Neutrophil (primary cell): ENCODE measurements around the gene KDM1B.

ENCODE experiments used
- H3K27ac ChIP-seq: fragments of 200-600 bp; sonication (generic); 2 replicates; pipeline ENCODE4 v1.5.1; 2016; ENCODE audit warnings: mild to moderate bottlenecking, moderate library complexity
- H3K27me3 ChIP-seq: fragments of 200-600 bp; sonication (generic); 2 replicates; pipeline ENCODE4 v1.6.0; 2016; ENCODE audit warnings: mild to moderate bottlenecking
- H3K36me3 ChIP-seq: fragments of 200-600 bp; sonication (generic); 2 replicates; pipeline ENCODE4 v1.5.1; 2017
- H3K4me1 ChIP-seq, 2 experiments: fragments of 200-600 bp in 1 of 2; sonication (generic) in 1 of 2; 1 replicate in 1 of 2; 2 replicates in 1 of 2; pipeline versions ENCODE4 v1.5.1 to v1.6.1; 2013 to 2016; ENCODE audit warnings: low read depth in 1 of 2, low read length in 1 of 2, mild to moderate bottlenecking in 1 of 2, moderate library complexity in 1 of 2; ENCODE audit not compliant: control insufficient read depth in 1 of 2, insufficient read depth in 1 of 2
- H3K4me3 ChIP-seq, 2 experiments: fragments of 200-600 bp in 1 of 2; sonication (generic) in 1 of 2; 1 replicate in 1 of 2; 2 replicates in 1 of 2; pipeline ENCODE4 v1.5.1; 2013 to 2016; ENCODE audit warnings: low read depth in 1 of 2, low read length in 1 of 2, mild to moderate bottlenecking in 1 of 2, moderate library complexity in 1 of 2
- H3K9me3 ChIP-seq: fragments of 200-600 bp; sonication (generic); 2 replicates; pipeline ENCODE4 v1.5.1; 2016
- CTCF ChIP-seq: fragments of 200-600 bp; sonication (generic); IDR thresholded peaks from 2 replicates; pipeline ENCODE4 v1.5.1; 2016; ENCODE audit warnings: antibody characterized with exemption

KDM1B gene

GRCh38 chr6:18265787-18266522 is 110.7 kb downstream of the KDM1B start:
- H3K27ac ChIP-seq = no peak overlapping the region
- H3K36me3 ChIP-seq = no peaks in the 10 kb centered on the region
- peaks cover 14% of the 10 kb centered on the region in 2 experiments for H3K4me1 ChIP-seq
- H3K4me3 ChIP-seq = no peak overlapping the region
- no peak for TF ChIP-seq CTCF
- peaks cover 29% of the 10 kb centered on the region for H3K27me3 ChIP-seq
- H3K9me3 ChIP-seq = no peaks in the 10 kb centered on the region

DNA sequence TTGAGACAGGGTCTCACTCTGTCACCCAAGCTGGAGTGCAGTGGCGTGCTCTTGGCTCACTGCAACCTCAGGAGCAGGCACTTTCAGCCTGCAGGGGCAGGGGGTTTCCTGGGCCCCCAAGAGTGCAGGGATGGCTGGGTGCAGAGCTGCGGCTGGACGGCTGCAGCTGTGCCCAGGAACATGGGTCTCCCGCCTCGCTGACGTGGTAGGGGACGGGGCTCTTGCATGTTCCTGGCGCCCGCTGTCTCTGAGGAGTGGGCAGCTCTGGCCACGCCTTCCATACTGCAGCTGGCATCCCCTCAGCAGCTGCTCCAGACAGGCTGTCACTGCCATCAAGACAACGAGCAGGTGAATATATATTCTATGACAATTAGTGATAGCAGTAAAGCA is 111.3 kb downstream of the KDM1B start:
- Histone ChIP-seq H3K9me3 (no peaks in the 10 kb centered on the region), H3K27ac (no peak overlapping the region), H3K27me3 (peaks cover 29% of the 10 kb centered on the region), H3K36me3 (no peaks in the 10 kb centered on the region), H3K4me3 (no peak overlapping the region), H3K4me1 (peaks cover 14% of the 10 kb centered on the region in 2 experiments)
- no peak for TF ChIP-seq CTCF

- Histone ChIP-seq H3K9me3 (no peaks in the 10 kb centered on the region), H3K4me1 (peaks cover 6 to 7% of the 10 kb centered on the region in 2 experiments), H3K27ac (no peak overlapping the region), H3K4me3 (no peak overlapping the region), H3K27me3 (peaks cover 29% of the 10 kb centered on the region), H3K36me3 (no peaks in the 10 kb centered on the region)
- no peak for TF ChIP-seq CTCF
These were observed 112.8 kb downstream of the KDM1B start for GRCh38 chr6:18268066-18268465.

GRCh38 chr6:18269253-18269652 is 114.0 kb downstream of the KDM1B start:
- H3K4me3 ChIP-seq = no peak overlapping the region
- TF ChIP-seq CTCF = no peak
- no peaks in the 10 kb centered on the region for H3K36me3 ChIP-seq
- H3K27ac ChIP-seq = no peak overlapping the region
- H3K4me1 ChIP-seq = peaks cover 6 to 7% of the 10 kb centered on the region in 2 experiments
- H3K9me3 ChIP-seq = no peaks in the 10 kb centered on the region
- H3K27me3 ChIP-seq = peaks cover 34% of the 10 kb centered on the region

GRCh38 chr6:18269717-18270116 is 114.5 kb downstream of the KDM1B start:
- TF ChIP-seq CTCF = no peak

More at GRCh38 chr6:18269717-18270116, 114.5 kb downstream of the KDM1B start:
- Histone ChIP-seq H3K27me3 (peaks cover 34% of the 10 kb centered on the region), H3K9me3 (no peaks in the 10 kb centered on the region), H3K4me1 (peaks cover 6 to 7% of the 10 kb centered on the region in 2 experiments), H3K4me3 (no peak overlapping the region), H3K36me3 (no peaks in the 10 kb centered on the region), H3K27ac (no peak overlapping the region)
